GOT3 (cell line): ENCODE results near the gene ORM2.

Experiments
- DNase-seq: peaks from one replicate; lab custom pipeline; 2025; ENCODE audit warnings: mixed read lengths; lab: John Stamatoyannopoulos, UW

Gene ORM2

GRCh38 chr9:114371343-114371944 lies 41.8 kb downstream of the ORM2 start:
- no peak for DNase-seq

GRCh38 chr9:114371973-114372917 lies 42.6 kb downstream of the ORM2 start:
- DNase-seq: no peak

- no peak for DNase-seq
Measured at GRCh38 chr9:114372921-114373448, 43.3 kb downstream of the ORM2 start.

- no peak for DNase-seq
Measured at GRCh38 chr9:114373960-114374730, 44.5 kb downstream of the ORM2 start.

GRCh38 chr9:114374936-114375335 lies 45.3 kb downstream of the ORM2 start:
- DNase-seq: no peak

- DNase-seq: no peak
Measured at GRCh38 chr9:114375386-114376175, 45.9 kb downstream of the ORM2 start.

- no peak for DNase-seq
Measured at GRCh38 chr9:114376586-114377445, 47.1 kb downstream of the ORM2 start.

- DNase-seq: no peak
Measured at GRCh38 chr9:114378016-114378415, 48.3 kb downstream of the ORM2 start.

GRCh38 chr9:114378883-114379282 lies 49.2 kb downstream of the ORM2 start:
- DNase-seq: no peak
